ENCODE results near the gene DYTN. TPM values are rescaled to one million over a fixed set of nuclear protein-coding genes. Genes with fewer than 3 reads are reported as not detected.

The DYTN gene
- total and polyA plus RNA-seq, 2 donors (not counting 3 experiments of a cell fraction or from before 2014, with no cell fraction given) = 0.06 to 0.62 TPM

DNA sequence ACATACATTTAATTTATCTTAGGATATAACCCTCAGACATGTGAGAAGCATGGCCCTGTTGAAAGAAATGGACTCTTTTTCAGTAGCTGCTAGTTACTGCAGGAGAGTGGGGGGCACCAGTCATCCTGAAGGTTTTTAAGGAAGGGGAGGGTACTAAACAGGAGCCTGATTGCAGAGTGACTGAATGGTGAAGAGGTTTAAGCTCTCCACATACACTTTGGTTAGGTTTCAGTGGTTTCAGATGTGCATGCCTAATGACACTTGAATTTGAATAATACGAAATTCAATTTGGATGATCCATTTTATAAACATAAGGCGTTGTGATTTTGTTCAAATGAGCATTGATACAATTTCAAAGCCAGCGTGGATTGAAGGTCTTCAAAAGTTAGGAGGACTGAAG, 86.9 kb downstream of the DYTN start:
- Histone ChIP-seq H4K20me1 (replicated peaks; ENCODE audit: control insufficient read depth, extremely low read depth, insufficient read depth, low read length) (no peaks in the 10 kb centered on the region), H3K79me2 (ENCODE audit: control insufficient read depth, insufficient read depth, low read length) (no peaks in the 10 kb centered on the region), H3K9me1 (replicated peaks; ENCODE audit: control insufficient read depth, extremely low read depth, insufficient read depth, low read length) (no peaks in the 10 kb centered on the region), H3K9me3 (replicated peaks; ENCODE audit: control insufficient read depth, insufficient read depth, low read length) (no peaks in the 10 kb centered on the region), H3K4me2 (ENCODE audit: insufficient read depth, low read length) (no peak overlapping the region), H3K4me3 (replicated peaks in 1 of 3; ENCODE audit: insufficient read depth in 1 of 3, low read depth in 1 of 3, low read length in 3 of 3) (no peak overlapping the region), H3K9ac (replicated peaks; ENCODE audit: extremely low read depth, insufficient read depth, low read length) (no peak overlapping the region), H3K27ac (ENCODE audit: insufficient read depth, low read depth, low read length) (no peak overlapping the region), H2AFZ (ENCODE audit: low read depth, low read length) (no peak overlapping the region), H3K27me3 (ENCODE audit: control insufficient read depth in 2 of 2, insufficient read depth in 2 of 2, low read length in 2 of 2) (peaks cover 3 to 10% of the 10 kb centered on the region in 2 experiments), H3K36me3 (ENCODE audit: control insufficient read depth in 2 of 2, extremely low read depth in 1 of 2, insufficient read depth in 2 of 2, low read length in 2 of 2) (no peaks in the 10 kb centered on the region), H3K4me1 (ENCODE audit: control insufficient read depth, extremely low read depth, insufficient read depth, low read length) (no peaks in the 10 kb centered on the region)
- no peak for FAIRE-seq
- CTCF ChIA-PET = no interaction called here
- dilution Hi-C loops (cut with MboI; ENCODE audit: extremely low pct_ligation_motif_present, low sequenced_read_pairs) (no loop called here), intact Hi-C loops (cut with micrococcal nuclease) (no loop called here)
- TF ChIP-seq CTCF (IDR thresholded peaks at IDR 0.05; ENCODE audit: extremely low read depth in 1 of 2, insufficient read depth in 1 of 2, low read depth in 1 of 2, low read length in 2 of 2) = no peak
- no peak for TF ChIP-seq JUN (IDR thresholded peaks at IDR 0.05; ENCODE audit: borderline replicate concordance, insufficient read depth, insufficient read length, low read depth)
- no peak for TF ChIP-seq FOS (IDR thresholded peaks at IDR 0.05; ENCODE audit: borderline replicate concordance, insufficient read depth, low read length)
- TF ChIP-seq POLR2A (IDR thresholded peaks at IDR 0.05; ENCODE audit: low read depth, low read length) = no peak
- no peak for TF ChIP-seq GATA2 (IDR thresholded peaks at IDR 0.05; ENCODE audit: insufficient read depth, insufficient read length, low read depth, low read length)
- TF ChIP-seq MYC (IDR thresholded peaks at IDR 0.05; ENCODE audit: low read depth, low read length) = no peak
- TF ChIP-seq EZH2 (IDR thresholded peaks at IDR 0.05; ENCODE audit: borderline replicate concordance, low read depth, low read length, severe bottlenecking) = no peak
- TF ChIP-seq POLR2AphosphoS5 (IDR thresholded peaks at IDR 0.05; ENCODE audit: insufficient read depth, low read depth, low read length) = no peak
- TF ChIP-seq, protein P1, sequence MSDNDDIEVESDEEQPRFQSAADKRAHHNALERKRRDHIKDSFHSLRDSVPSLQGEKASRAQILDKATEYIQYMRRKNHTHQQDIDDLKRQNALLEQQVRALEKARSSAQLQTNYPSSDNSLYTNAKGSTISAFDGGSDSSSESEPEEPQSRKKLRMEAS (IDR thresholded peaks at IDR 0.05; ENCODE audit: insufficient read depth, insufficient read length) = no peak
- DNase-seq (ENCODE audit: low read depth, low spot score) = no peak
- no TSS peak for BruUV-seq (replicated peaks)
- POLR2A ChIA-PET = no interaction called here

Measured in endothelial cell of umbilical vein (primary cell).